CD4-positive, alpha-beta T cell treated with Interleukin-1 beta for 1 hour (primary cell): ENCODE measurements around the gene POLA1.

Experiments
- DNase-seq, 2 donors: peaks; one replicate each; pipeline ENCODE4 v3.0.0-alpha.2; 2020 to 2022

POLA1 gene

GRCh38 chrX:24877854-24878650 is 184.3 kb downstream of the POLA1 start:
- no peak for DNase-seq

GRCh38 chrX:24879679-24880078 is 186.0 kb downstream of the POLA1 start:
- no peak for DNase-seq

- no peak for DNase-seq
Observed at GRCh38 chrX:24886916-24887315, 193.2 kb downstream of the POLA1 start.

GRCh38 chrX:24890677-24891076 is 197.0 kb downstream of the POLA1 start:
- no peak for DNase-seq

- no peak for DNase-seq
Observed at GRCh38 chrX:24899391-24899790, 205.7 kb downstream of the POLA1 start.

GRCh38 chrX:24900234-24900633 is 206.5 kb downstream of the POLA1 start:
- no peak for DNase-seq

- no peak for DNase-seq
Observed at GRCh38 chrX:24902806-24903205, 209.1 kb downstream of the POLA1 start.

- no peak for DNase-seq
Observed at GRCh38 chrX:24918715-24919114, 225.0 kb downstream of the POLA1 start.

GRCh38 chrX:24920769-24921168 is 227.1 kb downstream of the POLA1 start:
- no peak for DNase-seq

GRCh38 chrX:24925430-24925829 is 231.7 kb downstream of the POLA1 start:
- DNase-seq: no peak

- DNase-seq: no peak
Observed at GRCh38 chrX:24927372-24927771, 233.7 kb downstream of the POLA1 start.

GRCh38 chrX:24928114-24928513 is 234.4 kb downstream of the POLA1 start:
- DNase-seq: no peak

- DNase-seq: no peak
Observed at GRCh38 chrX:24934279-24934678, 240.6 kb downstream of the POLA1 start.

- no peak for DNase-seq
Observed at GRCh38 chrX:24945009-24945408, 251.3 kb downstream of the POLA1 start.

- no peak for DNase-seq
Observed at GRCh38 chrX:24946369-24946768, 252.7 kb downstream of the POLA1 start.

- DNase-seq: no peak
Observed at GRCh38 chrX:24954732-24955131, 261.0 kb downstream of the POLA1 start.

- no peak for DNase-seq
Observed at GRCh38 chrX:24955372-24955930, 261.7 kb downstream of the POLA1 start.

GRCh38 chrX:24956828-24957227 is 263.1 kb downstream of the POLA1 start:
- no peak for DNase-seq

- no peak for DNase-seq
Observed at GRCh38 chrX:24961809-24962208, 268.1 kb downstream of the POLA1 start.

GRCh38 chrX:24963823-24964222 is 270.1 kb downstream of the POLA1 start:
- no peak for DNase-seq

- no peak for DNase-seq
Observed at GRCh38 chrX:24965372-24965771, 271.7 kb downstream of the POLA1 start.

GRCh38 chrX:24969812-24970211 is 276.1 kb downstream of the POLA1 start:
- DNase-seq: no peak

- no peak for DNase-seq
Observed at GRCh38 chrX:24979081-24979480, 285.4 kb downstream of the POLA1 start.

- no peak for DNase-seq
Observed at GRCh38 chrX:24981030-24981429, 287.3 kb downstream of the POLA1 start.
